ENCODE results near the gene C1QL4.

C1QL4 gene

GRCh38 chr12:49349266-49349665, 12.3 kb upstream of the C1QL4 start:
- in situ Hi-C loops (cut with MboI; ENCODE audit: low sequenced_read_pairs) = no loop called here

DNA sequence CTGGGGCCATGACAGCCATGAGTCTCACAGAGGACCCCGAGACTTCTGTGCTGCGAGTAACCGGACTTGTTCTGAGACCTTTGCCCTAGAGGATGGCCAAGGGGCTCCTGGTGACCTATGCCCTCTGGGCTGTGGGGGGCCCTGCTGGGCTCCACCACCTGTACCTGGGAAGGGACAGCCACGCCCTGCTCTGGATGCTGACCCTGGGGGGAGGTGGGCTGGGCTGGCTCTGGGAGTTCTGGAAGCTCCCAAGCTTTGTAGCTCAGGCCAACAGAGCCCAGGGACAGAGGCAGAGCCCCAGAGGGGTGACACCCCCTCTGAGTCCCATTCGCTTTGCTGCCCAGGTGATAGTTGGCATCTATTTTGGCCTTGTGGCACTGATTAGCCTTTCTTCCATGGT, 11.8 kb upstream of the C1QL4 start:
- in situ Hi-C loops (cut with MboI; ENCODE audit: low sequenced_read_pairs) = no loop called here

DNA sequence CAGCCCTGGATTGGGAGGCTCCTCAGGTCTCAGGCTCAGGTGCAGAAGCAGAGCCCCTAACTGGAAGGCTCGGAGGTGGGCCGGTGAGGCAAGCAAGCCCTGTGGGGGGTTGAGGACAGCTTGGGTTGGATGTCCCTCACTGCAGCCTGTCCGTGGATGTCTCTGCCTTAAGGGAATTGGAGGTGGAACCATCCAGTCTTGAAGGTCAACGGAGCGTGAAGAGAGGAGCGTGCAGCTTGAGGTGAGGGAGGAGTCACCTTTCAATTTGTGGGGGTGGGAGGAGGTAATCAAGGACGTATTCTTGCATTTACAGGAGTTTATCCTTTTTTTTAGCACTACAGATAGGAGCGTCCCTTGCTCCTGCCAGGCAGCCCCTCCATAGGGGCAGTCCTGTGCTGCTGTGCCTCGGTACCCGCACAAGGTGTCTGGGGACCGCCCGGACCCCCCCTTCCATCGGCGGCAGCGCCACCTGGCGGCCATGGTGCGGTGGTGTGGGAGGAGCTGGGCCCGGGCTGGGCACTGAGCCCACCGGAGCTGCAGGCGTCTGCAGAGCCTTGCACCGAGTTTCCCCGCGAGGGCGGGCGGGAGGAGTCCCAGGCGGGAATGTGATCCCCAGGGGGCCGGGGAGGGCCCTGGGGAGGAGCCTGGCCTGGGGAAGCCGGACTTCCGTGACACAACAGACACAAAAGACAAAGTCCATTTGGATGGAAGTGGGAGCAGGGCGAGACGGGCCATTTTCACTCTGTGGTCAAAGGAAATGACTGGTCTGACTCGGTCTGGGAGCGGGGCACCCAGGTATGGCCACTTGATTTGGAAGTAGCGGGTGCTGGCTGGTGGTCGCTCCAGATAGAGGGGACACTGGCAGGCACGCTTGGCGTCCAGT, 10.6 kb upstream of the C1QL4 start:
- in situ Hi-C loops (cut with MboI; ENCODE audit: low sequenced_read_pairs) = no loop called here

- in situ Hi-C loops (cut with MboI; ENCODE audit: low sequenced_read_pairs) = no loop called here
These were observed 9.8 kb upstream of the C1QL4 start, which contains the start of gene DNAJC22 for GRCh38 chr12:49346659-49347310. Gene DNAJC22, plus strand, starts transcription at chr12:49346888. Its CDS starts 1,985 bp downstream, at chr12:49348873.

- in situ Hi-C loops (cut with MboI; ENCODE audit: low sequenced_read_pairs) = no loop called here
These were observed 9.1 kb upstream of the C1QL4 start for GRCh38 chr12:49345825-49346658.

DNA sequence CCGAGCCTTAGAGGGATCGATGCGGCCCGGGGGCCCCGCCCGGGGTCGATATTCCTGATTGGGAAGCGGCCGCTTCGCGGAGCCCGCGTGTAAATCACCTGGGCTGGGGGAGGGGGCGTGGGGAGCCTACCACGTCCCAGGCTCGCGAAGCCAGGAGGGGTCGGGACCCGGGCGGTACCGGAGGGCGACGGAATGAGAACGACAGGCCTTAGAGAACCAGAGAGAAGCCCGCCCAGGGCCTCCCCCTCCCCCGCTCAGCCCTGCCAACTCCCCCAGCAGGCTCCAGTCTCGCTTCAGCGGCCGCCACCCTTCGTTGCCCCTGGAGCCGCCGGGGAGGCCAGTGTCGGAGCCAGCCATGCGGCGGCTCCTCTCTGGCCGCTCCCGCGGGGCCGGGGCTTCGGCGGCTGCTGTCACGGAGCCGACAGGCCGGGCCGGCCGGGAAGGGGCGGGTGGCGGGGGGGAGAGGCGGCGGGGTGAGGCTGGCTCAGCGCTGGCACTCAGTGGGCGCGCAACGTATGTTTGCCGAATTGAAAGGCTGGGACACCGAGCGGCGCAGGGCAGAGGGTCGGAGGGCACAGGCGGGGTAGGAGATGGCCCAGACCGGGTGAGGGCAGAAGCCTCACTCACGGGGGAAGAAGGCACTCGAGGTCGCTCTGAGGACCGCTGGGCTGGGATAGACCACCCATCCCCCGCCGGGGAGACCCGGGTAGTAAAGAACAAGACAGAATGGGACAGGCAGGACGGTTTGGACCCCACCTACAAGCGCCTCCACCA, 8.2 kb upstream of the C1QL4 start:
- in situ Hi-C loops (cut with MboI; ENCODE audit: low sequenced_read_pairs) = no loop called here

- in situ Hi-C loops (cut with MboI; ENCODE audit: low sequenced_read_pairs) = no loop called here
These were observed 7.6 kb upstream of the C1QL4 start for GRCh38 chr12:49344486-49345050.

DNA sequence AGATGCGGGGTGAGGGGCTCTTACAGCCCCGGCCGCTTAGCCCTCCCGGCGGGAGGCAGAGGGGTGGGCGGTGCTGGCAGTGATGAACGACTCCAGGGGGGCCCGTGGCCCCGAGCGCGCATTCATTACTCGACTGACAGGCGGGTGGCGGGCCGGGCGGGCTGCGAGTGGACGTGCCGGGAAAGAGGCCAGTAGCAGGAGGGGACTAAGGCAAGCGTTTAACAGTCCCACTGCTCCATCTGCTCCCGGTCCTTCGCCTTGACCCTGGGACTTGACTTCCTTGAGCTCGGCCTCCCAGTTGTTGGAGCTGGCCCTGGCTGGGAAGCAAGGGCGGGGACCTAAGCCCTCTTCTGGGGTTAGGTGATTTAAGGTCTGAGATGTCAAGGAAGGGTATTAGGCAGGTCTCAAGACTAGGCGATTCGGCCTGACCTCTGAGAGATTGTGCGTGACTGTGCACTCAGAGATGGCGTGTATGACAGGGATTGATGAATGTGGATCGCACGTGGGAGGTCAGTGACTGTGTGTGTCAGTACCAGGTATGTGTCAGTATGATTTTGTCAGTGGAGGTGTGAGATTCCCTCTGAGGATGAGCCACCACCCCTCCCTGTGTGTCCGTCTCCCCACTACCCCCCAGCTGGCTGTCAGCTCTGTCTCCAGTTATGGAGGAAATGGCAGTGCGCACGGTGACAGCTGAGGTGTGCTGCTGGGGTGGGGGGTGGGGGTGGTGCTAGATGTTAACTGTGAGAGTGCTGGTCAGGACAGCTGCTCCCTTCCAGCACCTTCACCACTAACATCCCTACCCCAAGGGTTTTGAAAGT, 6.1 kb upstream of the C1QL4 start:
- in situ Hi-C loops (cut with MboI; ENCODE audit: low sequenced_read_pairs) = no loop called here

DNA sequence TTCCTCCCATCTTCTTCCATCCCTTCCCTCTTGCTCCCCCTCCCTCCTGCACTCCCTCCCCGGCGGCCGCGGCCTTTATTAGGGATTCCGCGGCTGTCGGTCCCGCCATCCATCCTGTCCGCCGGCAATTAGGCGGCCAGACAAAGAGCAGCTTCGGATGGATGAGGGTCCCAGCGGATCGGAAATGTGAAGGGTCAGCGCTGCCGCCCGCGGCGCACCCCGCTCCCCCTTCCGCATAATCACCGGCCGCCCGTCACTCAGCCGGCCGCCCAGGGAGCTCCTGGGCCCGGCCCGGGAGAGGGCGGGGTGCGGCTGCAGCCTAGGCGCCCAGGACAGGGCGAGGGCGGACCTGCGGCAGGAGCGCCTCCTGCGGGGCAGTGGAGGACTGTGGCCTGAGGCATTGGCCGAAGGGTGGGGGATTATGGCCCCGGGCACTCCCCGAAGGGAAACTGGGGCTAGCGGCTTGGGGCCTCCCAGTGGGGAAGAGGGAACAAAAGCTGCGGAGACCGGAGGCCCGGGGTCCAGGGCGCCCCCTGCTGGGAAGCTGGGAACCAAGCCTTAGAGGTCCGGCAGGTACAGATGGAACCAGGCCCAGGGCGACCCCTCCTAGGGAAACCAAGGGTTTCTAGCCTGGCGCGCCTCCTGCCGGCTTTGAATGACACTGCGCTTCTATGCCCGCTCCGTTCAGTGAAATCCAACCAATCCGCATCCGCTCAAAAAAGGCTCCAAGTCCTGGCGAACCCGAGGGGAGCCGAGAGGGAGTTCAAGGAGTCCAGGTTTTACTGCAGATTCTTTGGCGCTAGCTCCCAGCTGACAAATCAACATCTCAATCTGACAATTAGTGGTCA, 5.3 kb upstream of the C1QL4 start:
- in situ Hi-C loops (cut with MboI; ENCODE audit: low sequenced_read_pairs) = no loop called here

GRCh38 chr12:49341777-49342065, 4.7 kb upstream of the C1QL4 start:
- in situ Hi-C loops (cut with MboI; ENCODE audit: low sequenced_read_pairs) = no loop called here

DNA sequence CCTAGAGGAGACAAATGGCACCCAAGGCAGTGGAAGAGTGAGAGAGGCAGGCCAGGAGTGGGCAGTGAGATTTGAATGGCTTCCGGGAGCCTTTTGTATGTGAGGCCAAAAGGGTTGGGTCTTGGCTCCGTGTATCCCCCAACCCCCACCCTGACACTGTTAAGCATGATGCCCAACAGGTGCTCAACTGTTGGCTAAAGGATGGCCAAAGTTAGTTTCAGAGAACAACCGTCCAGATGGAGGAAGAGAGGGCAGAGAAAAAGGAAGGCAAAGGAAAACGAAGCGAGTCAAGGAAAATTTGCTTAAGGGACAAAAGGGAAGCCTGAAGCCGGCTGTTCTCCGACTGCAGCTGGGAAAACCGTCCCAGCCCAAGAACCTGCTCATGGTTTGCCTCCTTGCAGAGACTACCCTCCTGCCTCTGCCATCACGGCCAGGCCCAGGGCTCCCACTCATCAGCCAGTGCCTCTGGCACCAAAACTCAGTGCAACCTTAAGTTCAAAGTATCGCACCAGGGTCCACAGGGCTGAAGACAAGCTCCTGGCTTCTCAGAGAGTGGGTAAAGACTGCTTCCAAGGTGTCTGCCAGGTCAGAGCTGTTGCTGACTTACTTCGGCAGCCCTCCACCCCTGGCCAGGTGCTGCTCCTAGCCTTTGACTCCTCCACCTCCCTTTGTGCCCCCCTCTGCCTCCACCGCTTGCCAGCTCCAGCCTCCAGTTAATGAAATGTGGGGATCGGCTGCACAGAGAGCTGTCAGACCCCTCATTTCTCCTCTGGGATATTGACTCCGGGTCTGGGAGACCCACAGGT, 4.2 kb upstream of the C1QL4 start:
- in situ Hi-C loops (cut with MboI; ENCODE audit: low sequenced_read_pairs) = no loop called here

DNA sequence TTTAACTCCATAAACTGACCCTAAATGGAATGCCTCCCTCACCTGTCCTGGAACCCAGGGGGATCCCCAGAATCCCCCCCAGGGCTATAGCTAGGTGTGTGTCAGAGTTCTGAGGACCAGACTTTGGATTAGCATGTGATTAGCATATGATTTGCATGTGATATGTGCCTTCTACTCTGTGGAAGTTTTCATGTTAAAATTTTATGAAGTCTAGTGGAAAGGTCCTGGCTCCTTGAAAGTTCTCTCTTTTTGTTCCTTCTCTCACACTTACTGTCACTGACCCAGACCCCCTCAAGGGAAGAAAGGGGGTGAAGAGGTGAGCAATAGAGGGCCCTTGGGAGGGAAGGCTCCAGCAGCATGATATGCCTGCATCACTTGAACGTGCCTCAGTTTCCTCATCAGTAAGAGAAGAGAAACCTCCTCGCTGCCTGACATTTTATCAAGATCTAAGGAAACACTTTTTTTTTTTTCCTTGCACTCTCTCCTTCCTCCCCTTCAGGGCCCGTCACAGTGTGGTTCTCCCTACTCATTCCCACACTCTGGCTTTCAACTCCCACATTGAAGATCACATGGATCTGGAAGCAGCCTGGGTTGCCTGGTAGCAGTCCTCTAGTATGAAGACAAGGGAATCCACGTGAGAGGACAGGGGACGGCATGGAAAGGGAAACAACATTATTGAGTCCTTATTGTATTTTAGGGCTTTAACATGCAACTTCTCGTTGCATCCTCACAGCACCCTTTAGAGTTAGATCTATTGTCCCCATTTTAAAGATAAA, 3.3 kb upstream of the C1QL4 start:
- in situ Hi-C loops (cut with MboI; ENCODE audit: low sequenced_read_pairs) = no loop called here

GRCh38 chr12:49339464-49339861, 2.5 kb upstream of the C1QL4 start:
- in situ Hi-C loops (cut with MboI; ENCODE audit: low sequenced_read_pairs) = no loop called here

DNA sequence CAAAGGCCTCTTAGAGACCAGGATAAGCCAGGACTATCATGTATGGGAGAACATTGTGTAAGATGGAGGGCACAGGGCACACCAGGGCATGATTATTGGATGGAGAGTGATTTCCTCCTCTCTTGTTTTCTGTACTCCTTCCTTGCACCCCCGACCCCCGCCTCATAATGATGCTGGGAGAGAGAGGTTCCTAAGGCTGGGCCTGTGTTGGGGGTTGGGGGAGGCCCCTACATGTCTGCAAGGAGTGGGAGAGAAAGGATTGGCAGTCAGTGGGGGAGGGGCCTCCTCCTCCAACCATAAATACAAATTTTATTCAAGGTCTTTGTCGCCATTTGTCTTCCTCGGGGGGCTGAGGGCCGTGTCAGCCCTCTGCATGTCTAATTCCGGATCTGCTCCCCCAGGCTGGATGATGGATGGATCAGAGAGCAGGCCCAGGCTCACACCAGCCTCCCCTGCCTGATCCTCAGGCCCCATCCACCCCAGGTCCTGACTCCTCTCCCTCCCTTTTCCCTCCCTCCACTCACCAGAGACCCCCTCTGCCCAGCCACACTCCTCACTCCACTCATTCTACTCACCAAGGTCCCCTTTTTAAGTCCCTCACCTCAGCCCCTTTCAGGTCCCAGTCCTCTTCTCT, 2.0 kb upstream of the C1QL4 start:
- in situ Hi-C loops (cut with MboI; ENCODE audit: low sequenced_read_pairs) = no loop called here

- in situ Hi-C loops (cut with MboI; ENCODE audit: low sequenced_read_pairs) = no loop called here
These were observed 888 bp downstream of the C1QL4 start for GRCh38 chr12:49335955-49336644.
